WTC11 (cell line): ENCODE results near the gene ROR2. TPM values are rescaled to one million over a fixed set of nuclear protein-coding genes. Genes with fewer than 3 reads are reported as not detected.

Experiments used
- ATAC-seq: fragments of 200-7000 bp; cut with Tn5 transposase; 2 replicates; pipeline ENCODE4 v1.10.0; 2021; ENCODE audit warnings: mild to moderate bottlenecking, moderate library complexity
- CTCF ChIA-PET: fragments of 300-600 bp; sonication (Branson Sonifier 250); formaldehyde crosslinking; loops from one replicate; lab custom pipeline; 2021; ENCODE audit warnings: antibody characterized with exemption; lab: Charles Lee
- POLR2A ChIA-PET: fragments of 350-600 bp; sonication (Branson Sonifier 250); formaldehyde crosslinking; loops from one replicate; lab custom pipeline; 2021; ENCODE audit warnings: antibody characterized with exemption; lab: Charles Lee
- DNase-seq: peaks from one replicate; pipeline ENCODE4 v3.0.0; 2021; ENCODE audit warnings: low spot score
- H3K27ac Mint-ChIP-seq: 2 replicates; pipeline ENCODE4 v1.8.0; 2021; ENCODE audit warnings: mixed read lengths
- H3K27me3 Mint-ChIP-seq: 2 replicates; pipeline ENCODE4 v1.8.0; 2021; ENCODE audit warnings: low read depth, mild to moderate bottlenecking, moderate library complexity, mixed read lengths
- H3K36me3 Mint-ChIP-seq: 2 replicates; pipeline ENCODE4 v1.8.0; 2021; ENCODE audit warnings: mixed read lengths
- H3K4me1 Mint-ChIP-seq: 2 replicates; pipeline ENCODE4 v1.8.0; 2022; ENCODE audit warnings: mixed read lengths
- H3K4me3 Mint-ChIP-seq: 2 replicates; pipeline ENCODE4 v1.8.0; 2021; ENCODE audit warnings: mild to moderate bottlenecking, moderate library complexity, mixed read lengths
- H3K9me3 Mint-ChIP-seq: 2 replicates; pipeline ENCODE4 v1.8.0; 2021; ENCODE audit warnings: mixed read lengths
- ATF1 ChIP-seq: sonication (generic); formaldehyde crosslinking; IDR thresholded peaks from 2 replicates; pipeline ENCODE4 v1.8.1; 2023; ENCODE audit warnings: mild to moderate bottlenecking, moderate library complexity, missing genetic modification reagents
- EMX1 ChIP-seq: fragments of 250-450 bp; sonication (Bioruptor Pico); IDR thresholded peaks from 2 replicates; pipeline ENCODE4 v1.8.0; 2021; ENCODE audit warnings: mild to moderate bottlenecking
- FOXJ3 ChIP-seq: sonication (generic); formaldehyde crosslinking; IDR thresholded peaks from 2 replicates; pipeline ENCODE4 v1.9.0; 2021; ENCODE audit warnings: missing genetic modification reagents, mild to moderate bottlenecking, borderline replicate concordance
- IRF2 ChIP-seq: sonication (generic); formaldehyde crosslinking; IDR thresholded peaks from 2 replicates; pipeline ENCODE4 v1.8.0; 2022; ENCODE audit warnings: low read depth, missing genetic modification reagents, borderline replicate concordance
- NR3C1 ChIP-seq: sonication (generic); formaldehyde crosslinking; conservative IDR thresholded peaks from 2 replicates; pipeline ENCODE4 v1.8.1; 2023; ENCODE audit warnings: low read depth, mild to moderate bottlenecking, missing genetic modification reagents
- PRDM15 ChIP-seq: sonication (generic); formaldehyde crosslinking; IDR thresholded peaks from 2 replicates; pipeline ENCODE4 v1.8.0; 2022; ENCODE audit warnings: missing genetic modification reagents
- SMAD4 ChIP-seq: sonication (generic); formaldehyde crosslinking; IDR thresholded peaks from 2 replicates; pipeline ENCODE4 v1.8.0; 2022; ENCODE audit warnings: mild to moderate bottlenecking, missing genetic modification reagents
- USF1 ChIP-seq: sonication (generic); formaldehyde crosslinking; IDR thresholded peaks from 2 replicates; pipeline ENCODE4 v1.8.0; 2022; ENCODE audit warnings: mild to moderate bottlenecking, missing genetic modification reagents
- ZNF138 ChIP-seq: sonication (generic); formaldehyde crosslinking; conservative IDR thresholded peaks from 2 replicates; pipeline ENCODE4 v1.8.1; 2022; ENCODE audit warnings: mild to moderate bottlenecking, moderate library complexity, missing genetic modification reagents
- ZNF423 ChIP-seq: fragments of 250-450 bp; sonication (Bioruptor Pico); IDR thresholded peaks from 2 replicates; pipeline ENCODE4 v2.1.2; 2022; ENCODE audit warnings: mild to moderate bottlenecking, moderate library complexity
- total RNA-seq: library from RNA; stranded (reverse); gene quantifications from 3 replicates; pipeline ENCODE4 v1.2.3, GENCODE V29; 2021
- TF ChIP-seq, protein P1 (sequence below): fragments of 200-600 bp; IDR thresholded peaks from 2 replicates; pipeline ENCODE4 v1.8.0; 2022; ENCODE audit warnings: antibody characterized with exemption
- TF ChIP-seq, protein P2 (sequence below): sonication (generic); formaldehyde crosslinking; IDR thresholded peaks from 2 replicates; pipeline ENCODE4 v1.8.0; 2023; ENCODE audit warnings: missing genetic modification reagents, mild to moderate bottlenecking, borderline replicate concordance
- TF ChIP-seq, protein P3 (sequence below): sonication (generic); formaldehyde crosslinking; IDR thresholded peaks from 2 replicates; pipeline ENCODE4 v1.8.1; 2022; ENCODE audit warnings: mild to moderate bottlenecking, moderate library complexity, missing genetic modification reagents

The ROR2 gene
- total RNA-seq, 1 experiment from 2014 or later, result 19.8 TPM

DNA sequence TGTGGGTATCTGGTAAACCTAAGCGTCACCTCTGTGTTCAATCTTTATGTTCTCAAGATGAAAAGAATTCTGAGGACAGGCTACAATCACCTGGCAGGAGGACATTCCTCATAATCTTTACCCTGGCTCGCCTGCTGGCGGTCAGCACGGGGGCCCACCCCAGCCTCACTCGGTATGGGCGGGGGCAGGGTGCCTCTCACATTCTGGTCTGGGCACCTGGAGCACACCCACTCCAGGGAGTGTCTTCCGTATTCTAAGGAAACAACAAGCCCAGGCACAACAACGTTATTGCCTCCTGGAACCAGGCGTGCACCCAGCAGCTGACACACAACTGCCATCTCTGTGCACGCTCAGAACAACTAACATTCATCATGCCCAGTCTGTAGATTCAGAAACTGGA, 179.8 kb downstream of the ROR2 start:
- Mint-ChIP-seq H3K4me1 (peaks cover 26% of the 10 kb centered on the region), H3K4me3 (no peak overlapping the region), H3K36me3 (peaks cover 6% of the 10 kb centered on the region), H3K27me3 (peaks cover 2% of the 10 kb centered on the region; the same call in 1 of the 2 replicates), H3K9me3 (peaks cover 9% of the 10 kb centered on the region), H3K27ac (no peak overlapping the region)
- TF ChIP-seq ZNF423 (CRISPR knock-in tag), result no peak
- TF ChIP-seq FOXJ3, result no peak
- no peak for TF ChIP-seq ZNF138 (CRISPR knock-in tag)
- TF ChIP-seq, protein P1, sequence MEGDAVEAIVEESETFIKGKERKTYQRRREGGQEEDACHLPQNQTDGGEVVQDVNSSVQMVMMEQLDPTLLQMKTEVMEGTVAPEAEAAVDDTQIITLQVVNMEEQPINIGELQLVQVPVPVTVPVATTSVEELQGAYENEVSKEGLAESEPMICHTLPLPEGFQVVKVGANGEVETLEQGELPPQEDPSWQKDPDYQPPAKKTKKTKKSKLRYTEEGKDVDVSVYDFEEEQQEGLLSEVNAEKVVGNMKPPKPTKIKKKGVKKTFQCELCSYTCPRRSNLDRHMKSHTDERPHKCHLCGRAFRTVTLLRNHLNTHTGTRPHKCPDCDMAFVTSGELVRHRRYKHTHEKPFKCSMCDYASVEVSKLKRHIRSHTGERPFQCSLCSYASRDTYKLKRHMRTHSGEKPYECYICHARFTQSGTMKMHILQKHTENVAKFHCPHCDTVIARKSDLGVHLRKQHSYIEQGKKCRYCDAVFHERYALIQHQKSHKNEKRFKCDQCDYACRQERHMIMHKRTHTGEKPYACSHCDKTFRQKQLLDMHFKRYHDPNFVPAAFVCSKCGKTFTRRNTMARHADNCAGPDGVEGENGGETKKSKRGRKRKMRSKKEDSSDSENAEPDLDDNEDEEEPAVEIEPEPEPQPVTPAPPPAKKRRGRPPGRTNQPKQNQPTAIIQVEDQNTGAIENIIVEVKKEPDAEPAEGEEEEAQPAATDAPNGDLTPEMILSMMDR, result no peak
- no peak for TF ChIP-seq NR3C1 (CRISPR knock-in tag)
- TF ChIP-seq, protein P2, sequence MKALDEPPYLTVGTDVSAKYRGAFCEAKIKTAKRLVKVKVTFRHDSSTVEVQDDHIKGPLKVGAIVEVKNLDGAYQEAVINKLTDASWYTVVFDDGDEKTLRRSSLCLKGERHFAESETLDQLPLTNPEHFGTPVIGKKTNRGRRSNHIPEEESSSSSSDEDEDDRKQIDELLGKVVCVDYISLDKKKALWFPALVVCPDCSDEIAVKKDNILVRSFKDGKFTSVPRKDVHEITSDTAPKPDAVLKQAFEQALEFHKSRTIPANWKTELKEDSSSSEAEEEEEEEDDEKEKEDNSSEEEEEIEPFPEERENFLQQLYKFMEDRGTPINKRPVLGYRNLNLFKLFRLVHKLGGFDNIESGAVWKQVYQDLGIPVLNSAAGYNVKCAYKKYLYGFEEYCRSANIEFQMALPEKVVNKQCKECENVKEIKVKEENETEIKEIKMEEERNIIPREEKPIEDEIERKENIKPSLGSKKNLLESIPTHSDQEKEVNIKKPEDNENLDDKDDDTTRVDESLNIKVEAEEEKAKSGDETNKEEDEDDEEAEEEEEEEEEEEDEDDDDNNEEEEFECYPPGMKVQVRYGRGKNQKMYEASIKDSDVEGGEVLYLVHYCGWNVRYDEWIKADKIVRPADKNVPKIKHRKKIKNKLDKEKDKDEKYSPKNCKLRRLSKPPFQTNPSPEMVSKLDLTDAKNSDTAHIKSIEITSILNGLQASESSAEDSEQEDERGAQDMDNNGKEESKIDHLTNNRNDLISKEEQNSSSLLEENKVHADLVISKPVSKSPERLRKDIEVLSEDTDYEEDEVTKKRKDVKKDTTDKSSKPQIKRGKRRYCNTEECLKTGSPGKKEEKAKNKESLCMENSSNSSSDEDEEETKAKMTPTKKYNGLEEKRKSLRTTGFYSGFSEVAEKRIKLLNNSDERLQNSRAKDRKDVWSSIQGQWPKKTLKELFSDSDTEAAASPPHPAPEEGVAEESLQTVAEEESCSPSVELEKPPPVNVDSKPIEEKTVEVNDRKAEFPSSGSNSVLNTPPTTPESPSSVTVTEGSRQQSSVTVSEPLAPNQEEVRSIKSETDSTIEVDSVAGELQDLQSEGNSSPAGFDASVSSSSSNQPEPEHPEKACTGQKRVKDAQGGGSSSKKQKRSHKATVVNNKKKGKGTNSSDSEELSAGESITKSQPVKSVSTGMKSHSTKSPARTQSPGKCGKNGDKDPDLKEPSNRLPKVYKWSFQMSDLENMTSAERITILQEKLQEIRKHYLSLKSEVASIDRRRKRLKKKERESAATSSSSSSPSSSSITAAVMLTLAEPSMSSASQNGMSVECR (CRISPR knock-in tag), result no peak
- TF ChIP-seq EMX1, result no peak
- TF ChIP-seq PRDM15 (CRISPR knock-in tag), result no peak
- TF ChIP-seq USF1 (CRISPR knock-in tag), result no peak
- TF ChIP-seq IRF2 (CRISPR knock-in tag), result no peak
- no peak for TF ChIP-seq SMAD4
- TF ChIP-seq ATF1 (CRISPR knock-in tag), result no peak
- TF ChIP-seq, protein P3, sequence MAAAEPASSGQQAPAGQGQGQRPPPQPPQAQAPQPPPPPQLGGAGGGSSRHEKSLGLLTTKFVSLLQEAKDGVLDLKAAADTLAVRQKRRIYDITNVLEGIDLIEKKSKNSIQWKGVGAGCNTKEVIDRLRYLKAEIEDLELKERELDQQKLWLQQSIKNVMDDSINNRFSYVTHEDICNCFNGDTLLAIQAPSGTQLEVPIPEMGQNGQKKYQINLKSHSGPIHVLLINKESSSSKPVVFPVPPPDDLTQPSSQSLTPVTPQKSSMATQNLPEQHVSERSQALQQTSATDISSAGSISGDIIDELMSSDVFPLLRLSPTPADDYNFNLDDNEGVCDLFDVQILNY (CRISPR knock-in tag), result no peak
- POLR2A ChIA-PET, result no interaction called here
- CTCF ChIA-PET, result interaction anchor here (1.4 to 1.9 kb wide), 4 partner anchors 12 to 855 kb away, joined by 4 to 14 read pairs (median 10); partner anchors contain the start of gene ROR2
- ATAC-seq (no peak), DNase-seq (no peak)
